HS-27A (cell line): ENCODE measurements around the gene PDIA2.
"Not testable (repeated sequence)": the region's sequence is repeated elsewhere in the genome, so short reads cannot be mapped to it uniquely, and the experiment has no call there.

Source experiments
- DNase-seq: peaks from one replicate; pipeline ENCODE4 v3.0.0-alpha.2; 2012; ENCODE audit warnings: low read depth, missing footprints

PDIA2 gene, protein sequence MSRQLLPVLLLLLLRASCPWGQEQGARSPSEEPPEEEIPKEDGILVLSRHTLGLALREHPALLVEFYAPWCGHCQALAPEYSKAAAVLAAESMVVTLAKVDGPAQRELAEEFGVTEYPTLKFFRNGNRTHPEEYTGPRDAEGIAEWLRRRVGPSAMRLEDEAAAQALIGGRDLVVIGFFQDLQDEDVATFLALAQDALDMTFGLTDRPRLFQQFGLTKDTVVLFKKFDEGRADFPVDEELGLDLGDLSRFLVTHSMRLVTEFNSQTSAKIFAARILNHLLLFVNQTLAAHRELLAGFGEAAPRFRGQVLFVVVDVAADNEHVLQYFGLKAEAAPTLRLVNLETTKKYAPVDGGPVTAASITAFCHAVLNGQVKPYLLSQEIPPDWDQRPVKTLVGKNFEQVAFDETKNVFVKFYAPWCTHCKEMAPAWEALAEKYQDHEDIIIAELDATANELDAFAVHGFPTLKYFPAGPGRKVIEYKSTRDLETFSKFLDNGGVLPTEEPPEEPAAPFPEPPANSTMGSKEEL

DNA sequence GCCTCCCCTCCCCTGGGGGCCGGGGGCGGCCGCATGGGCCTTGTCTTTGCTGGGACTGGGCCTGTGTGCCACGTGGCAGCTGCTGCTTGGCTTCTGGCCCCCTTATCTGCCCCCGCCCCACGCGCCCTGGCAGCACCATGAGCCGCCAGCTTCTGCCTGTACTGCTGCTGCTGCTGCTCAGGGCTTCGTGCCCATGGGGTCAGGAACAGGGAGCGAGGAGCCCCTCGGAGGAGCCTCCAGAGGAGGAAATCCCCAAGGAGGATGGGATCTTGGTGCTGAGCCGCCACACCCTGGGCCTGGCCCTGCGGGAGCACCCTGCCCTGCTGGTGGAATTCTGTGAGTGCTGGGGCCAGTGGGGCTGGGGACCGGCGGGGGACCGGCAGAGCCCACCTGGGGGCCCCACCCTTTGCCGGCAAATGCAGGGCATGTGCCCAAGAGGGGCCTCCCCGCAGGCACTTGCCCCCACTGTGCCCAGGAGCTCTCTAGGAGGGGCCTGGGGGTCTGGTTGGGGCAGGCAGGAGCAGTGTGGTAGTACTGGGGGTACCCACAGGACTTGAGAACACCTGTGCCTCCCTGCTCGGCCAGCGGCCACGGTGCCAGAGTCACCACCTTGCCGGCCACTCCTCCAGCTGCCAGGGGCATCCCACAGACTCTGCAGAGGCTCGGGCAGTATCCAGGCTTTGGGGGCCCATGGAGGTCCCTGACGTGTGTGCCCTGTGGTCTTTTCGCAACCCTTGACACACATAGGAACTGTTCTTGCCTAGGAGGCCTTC, at the start of gene PDIA2:
Gene PDIA2, plus strand, starts transcription at position 132 of the 773 bp plus-strand sequence. Its CDS starts 6 bp downstream, at position 138.
- DNase-seq = no peak

DNA sequence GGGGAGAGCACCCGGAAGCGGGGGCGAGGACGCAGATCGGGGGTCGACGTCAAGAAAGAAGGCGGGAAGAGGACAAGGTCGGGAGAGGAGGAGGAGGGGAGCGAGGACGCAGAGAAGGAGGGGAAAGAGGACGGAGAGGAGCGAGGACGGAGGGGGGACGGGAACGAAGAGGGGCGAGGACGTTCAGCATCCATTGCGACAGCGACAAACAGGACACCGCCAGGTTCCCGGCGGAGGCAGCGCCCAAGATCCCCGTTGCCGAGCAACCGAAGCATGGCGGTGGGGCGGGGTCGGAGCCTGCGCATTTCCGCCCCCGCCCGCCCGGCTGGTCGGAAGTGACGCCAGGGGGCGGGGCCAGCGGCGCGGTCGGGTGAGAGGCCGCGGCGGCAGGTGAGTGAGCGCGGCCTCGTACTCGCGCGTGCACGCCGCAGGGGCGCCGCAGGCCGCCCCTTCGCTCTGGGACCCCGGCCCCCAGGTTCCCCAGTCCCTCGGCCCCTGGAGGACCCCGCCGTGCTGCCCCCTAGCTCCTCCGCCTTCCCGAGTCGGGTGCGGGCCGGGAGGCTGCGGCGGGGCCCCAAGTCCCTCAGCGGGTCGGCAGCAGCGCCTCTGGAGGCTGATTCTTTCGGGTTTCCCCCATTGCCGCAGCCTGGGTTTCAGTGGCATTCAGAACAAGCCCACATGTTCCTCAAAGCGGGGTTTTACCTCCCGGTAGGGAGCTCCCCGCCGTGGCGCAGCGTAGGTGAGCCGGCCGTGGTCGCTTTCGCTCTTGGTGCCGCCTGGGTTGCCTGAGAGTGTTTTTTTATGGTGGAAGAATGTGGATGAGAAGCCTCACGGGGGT, 48.3 kb upstream of the PDIA2 start, which contains the start of gene FAM234A:
Gene FAM234A, plus strand, starts transcription at position 354 of the 838 bp plus-strand sequence. CDS start 19,593 bp downstream, outside the sequence.
- peak; percentile 58 for DNase-seq

DNA sequence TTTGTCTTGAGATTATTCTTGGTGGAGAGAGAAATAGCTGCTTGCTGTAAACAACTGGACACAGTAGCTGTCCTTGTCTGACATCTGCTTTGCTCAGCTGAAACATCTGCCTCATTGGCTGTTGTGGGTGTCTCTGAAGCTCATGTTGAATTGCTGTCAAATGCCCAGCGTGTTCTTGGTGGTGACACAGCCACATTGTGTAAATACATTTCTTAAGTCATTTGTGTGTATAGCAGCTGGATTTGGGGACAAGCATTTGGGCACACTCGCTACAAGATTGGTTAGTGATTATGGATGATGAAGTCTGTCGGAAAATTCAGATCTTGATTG, 43.1 kb upstream of the PDIA2 start:
- DNase-seq = no peak

DNA sequence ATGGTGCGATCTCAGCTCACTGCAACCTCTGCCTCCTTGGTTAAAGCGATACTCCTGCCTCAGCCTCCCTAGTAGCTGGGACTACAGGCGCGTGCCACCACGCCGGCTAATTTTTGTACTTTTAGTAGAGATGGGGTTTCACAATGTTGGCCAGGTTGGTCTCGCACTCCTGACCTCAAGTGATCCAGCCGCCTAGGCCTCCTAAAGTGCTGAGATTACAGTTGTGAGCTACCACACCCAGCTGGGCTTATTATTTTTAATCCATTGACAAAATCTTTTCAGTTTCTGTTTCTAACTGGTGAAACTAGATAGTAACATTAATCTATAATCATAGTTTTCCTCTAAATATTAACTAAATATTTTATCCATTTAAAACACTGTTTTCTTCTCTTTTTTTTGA, 42.4 kb upstream of the PDIA2 start:
- DNase-seq = no peak

DNA sequence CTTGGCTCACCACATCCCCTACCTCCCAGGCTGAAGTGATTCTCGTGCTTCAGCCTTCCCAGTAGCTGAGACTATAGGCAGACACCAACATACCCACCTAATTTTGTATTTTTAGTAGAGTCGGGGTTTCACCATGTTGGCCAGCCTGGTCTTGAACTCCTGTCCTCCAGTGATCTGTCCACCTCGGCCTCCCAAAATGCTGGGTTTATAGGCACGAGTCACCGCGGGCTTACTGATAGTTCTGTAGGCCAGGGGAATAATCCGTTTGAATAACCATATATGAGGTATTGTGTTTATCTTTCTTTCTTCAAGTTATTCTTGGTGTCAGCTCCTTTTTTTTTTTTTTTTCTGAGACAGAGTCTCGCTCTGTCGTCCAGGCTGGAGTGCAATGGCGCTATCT, 40.7 kb upstream of the PDIA2 start:
- no peak for DNase-seq

DNA sequence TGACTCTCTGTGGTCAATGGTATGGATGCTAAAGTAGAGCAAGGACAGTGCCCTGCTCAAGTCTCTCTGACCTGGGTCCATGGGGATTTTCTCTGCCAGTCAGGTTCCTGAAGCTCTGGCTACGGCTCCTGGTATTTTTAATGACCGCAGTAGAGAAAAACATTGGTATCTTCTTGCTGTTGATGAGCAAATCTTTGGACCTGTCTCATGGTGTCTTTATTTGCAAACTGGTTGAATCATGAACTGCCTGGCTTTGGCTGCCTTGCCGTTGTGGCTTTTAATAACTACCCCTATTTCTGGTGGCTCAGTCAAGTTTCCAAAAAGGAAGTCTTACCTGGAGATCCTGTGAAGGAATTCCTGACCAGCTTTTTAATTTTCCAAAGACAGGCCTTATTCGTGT, 39.6 kb upstream of the PDIA2 start:
- no peak for DNase-seq

DNA sequence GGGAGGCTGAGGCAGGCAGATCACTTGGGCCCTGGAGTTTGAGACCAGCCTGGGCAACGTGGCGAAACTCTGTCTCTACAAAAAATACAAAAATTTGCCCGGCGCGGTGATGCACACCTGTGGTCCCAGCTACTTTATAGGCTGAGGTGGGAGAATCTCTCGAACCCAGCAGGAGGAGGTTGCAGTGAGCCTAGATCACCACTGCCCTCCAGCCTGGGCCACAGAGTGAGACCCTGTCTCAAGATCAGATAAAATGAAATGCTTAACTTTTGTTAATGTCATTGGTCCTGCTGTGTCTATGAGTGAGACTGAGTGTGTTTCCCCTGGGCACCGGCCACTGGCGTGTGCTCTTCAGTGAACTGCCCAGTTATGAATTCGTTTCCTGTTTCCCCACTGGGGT, 37.9 kb upstream of the PDIA2 start:
- no peak for DNase-seq

DNA sequence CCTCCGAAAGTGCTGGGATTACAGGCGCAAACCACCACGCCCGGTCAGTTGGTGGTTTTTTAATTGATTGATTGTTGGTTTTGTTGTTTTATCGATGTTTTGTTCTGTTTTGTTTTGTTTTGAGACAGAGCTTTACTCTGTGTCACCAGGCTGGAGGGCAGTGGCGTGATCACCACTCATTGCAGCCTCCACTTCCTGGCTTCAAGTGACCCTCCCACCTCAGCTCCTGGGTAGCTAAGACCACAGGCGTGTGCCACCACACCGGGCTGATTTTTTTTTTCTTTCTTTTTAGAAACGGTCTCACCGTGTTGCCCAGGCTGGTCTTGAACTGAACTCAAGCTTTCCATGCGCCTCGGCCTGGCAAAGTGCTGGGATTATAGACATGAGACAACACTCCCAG, 35.9 kb upstream of the PDIA2 start:
- DNase-seq = no peak

DNA sequence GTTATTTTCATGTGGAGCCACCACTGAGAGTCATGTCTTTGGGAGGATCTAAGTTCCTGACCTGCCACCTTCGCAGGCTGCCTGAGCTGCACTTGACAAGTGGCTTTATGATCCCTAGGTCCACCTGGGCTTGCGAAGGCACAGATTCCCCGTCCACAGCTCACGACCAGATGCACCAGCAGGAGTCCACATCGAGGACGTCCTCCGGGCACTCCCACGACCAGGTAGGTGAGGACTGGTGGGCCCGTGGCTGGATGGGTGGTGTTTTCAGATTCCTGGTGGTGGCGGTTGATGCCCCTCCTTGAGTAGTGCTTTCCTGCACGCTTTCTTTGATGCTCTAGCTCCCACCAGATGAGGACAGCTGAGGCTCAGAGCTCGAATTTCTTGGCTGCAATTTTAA, 33.5 kb upstream of the PDIA2 start:
- DNase-seq = no peak

DNA sequence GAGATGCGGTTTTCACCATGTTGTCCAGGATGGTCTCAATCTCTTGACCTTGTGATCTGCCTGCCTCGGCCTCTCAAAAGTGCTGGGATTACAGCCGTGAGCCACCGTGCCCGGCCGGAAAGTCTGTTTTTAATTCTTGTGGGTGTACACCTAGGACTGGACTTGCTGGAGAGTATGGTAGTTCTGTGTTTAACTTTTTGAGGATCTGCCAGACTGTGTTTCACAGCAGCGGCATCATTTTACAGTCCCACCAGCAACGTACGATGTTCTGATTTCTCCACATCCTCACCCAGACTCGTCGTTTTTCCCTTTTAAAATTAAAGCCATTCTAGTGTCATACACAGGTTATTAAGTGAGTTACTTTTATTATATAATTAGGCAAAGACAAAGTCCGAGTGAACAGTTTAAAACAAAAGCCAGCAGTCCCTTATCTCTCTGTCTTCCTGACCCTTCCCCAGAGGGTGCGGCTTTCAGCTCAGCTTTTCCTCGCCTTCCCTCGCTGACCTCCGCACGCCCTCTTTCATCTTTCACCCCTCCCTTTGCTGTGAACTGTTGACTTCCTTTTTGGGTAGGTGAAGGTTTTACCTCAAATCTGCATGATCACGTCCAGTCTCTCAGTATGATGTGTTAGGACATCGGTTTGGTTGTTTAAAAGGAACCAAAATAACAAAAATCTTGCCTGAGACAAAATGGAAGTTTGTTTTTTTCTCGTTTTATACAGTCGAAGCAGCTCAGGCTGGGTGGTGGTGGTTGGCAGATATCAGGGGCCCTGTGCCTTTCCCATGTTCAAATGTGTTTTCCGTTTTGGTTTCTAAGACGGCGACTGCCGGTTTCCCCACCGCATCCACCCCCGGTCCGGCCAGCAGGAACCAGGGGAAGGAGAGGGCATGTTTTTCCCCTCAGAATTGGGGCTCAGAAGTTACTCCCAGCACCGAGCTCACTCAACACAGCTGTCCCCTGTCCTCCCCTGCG, 30.3 kb upstream of the PDIA2 start:
- no peak for DNase-seq

DNA sequence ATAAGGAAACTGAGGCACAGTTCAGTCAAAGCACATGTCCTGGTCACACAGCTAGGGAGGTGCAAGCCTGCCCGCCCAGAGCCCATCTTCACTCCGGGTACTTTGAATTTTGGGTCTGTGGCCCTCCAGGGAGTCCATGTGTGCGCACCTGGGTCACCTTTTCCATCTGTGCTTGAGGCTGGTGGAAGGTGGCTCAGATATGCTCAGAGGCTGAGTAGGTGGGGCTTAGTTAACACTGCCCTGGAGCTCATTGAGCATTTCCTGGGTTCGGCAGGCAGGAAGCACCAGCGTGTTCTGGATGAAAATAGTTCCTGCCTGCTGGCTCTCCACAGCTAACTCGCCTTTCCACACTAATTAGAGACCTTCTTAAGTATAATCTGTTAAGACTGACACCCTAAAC, 29.1 kb upstream of the PDIA2 start:
- DNase-seq = no peak

DNA sequence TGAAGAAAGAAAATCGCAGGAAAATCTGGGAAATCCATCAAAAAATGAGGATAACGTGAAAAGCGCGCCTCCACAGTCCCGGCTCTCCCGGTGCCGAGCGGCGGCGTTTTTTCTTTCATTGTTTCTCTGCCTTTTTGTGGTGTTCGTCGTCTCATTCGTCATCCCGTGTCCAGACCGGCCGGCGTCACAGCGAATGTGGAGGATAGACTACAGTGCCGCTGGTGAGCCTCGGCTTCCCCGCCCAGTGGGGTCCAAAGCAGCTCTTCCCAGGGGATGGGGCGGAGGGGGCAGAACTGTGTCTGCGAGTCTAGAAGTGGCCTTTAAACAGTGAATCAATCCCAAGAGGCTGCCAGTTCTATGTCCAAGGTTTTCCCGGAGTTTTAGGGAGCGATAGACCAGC, 28.5 kb upstream of the PDIA2 start:
- DNase-seq = no peak

DNA sequence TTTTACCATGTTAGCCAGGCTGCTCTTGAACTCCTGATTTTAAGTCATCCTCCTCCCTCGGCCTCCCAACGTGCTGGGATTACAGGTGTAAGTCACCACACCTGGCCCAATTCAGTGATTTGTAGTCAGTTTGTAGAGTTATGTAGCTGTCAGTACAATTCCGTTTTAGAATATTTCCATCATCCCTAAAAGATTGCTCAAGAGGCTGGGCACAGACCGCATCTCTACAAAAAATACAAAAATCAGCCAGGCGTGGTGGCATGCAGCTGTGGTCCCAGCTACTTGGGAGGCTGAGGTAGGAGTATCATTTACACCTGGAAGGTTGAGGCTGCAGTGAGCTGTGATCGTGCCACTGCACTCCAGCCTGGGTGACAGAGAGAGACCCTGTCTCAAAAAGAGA, 27.8 kb upstream of the PDIA2 start:
- DNase-seq = no peak

DNA sequence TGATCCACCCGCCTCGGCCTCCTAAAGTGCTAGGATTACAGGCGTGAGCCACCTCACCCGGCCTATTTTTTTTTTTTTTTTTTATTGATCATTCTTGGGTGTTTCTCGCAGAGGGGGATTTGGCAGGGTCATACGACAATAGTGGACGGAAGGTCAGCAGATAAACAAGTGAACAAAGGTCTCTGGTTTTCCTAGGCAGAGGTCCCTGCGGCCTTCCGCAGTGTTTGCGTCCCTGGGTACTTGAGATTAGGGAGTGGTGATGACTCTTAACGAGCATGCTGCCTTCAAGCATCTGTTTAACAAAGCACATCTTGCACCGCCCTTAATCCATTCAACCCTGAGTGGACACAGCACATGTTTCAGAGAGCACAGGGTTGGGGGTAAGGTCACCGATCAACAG, 24.9 kb upstream of the PDIA2 start:
- not testable (repeated sequence) for DNase-seq

DNA sequence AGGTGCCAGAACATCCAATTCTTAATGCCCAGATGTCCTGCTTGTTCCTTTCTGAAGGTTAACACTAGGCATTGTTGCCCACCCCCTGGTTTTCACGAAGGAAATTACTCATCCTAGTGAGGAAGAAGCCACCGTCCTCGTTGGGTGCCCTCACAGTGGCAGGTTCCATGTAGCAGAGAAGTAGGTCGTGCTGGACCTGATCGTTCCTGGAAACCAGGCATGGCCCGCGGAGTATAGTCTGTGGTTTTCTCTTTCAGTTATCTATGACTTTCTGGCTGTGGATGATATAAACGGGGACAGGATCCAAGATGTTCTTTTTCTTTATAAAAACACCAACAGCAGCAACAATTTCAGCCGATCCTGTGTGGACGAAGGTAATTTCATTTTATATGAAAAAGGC, 23.7 kb upstream of the PDIA2 start:
- no peak for DNase-seq

DNA sequence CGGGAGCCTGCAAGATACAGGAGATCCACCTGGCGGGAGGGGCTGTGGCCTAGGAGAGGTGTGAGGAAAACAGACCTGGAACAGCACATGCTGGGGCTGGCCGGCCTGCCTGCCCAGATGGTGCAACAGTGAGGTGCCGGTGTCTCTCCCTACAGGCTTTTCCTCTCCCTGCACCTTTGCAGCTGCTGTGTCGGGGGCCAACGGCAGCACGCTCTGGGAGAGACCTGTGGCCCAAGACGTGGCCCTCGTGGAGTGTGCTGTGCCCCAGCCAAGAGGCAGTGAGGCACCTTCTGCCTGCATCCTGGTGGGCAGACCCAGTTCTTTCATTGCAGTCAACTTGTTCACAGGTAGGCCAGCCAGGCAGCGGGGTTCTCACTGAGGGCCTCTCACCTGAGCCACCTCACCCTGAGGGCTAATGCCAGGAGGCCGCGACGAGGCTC, 23.1 kb upstream of the PDIA2 start:
- no peak for DNase-seq

DNA sequence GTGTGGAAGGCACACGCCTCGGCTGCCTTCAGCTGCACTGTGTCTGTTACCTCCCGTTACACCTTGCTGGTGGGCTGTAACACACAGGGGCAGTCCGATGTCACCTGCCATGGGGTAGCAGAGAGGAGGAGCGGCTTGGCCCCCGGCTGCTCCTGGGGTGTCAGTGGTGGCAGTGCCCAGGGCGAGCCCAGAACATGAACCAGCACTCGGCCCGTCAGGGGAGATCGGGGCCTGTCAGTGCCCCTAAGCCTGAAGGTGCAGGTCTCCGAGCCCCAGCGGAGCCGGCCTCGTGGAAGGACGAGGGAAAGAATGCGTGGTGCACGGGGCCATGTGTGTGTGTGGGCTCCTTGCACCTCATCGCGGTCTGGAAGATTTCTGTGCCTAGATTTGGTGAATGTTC, 22.6 kb upstream of the PDIA2 start:
- DNase-seq = no peak

DNA sequence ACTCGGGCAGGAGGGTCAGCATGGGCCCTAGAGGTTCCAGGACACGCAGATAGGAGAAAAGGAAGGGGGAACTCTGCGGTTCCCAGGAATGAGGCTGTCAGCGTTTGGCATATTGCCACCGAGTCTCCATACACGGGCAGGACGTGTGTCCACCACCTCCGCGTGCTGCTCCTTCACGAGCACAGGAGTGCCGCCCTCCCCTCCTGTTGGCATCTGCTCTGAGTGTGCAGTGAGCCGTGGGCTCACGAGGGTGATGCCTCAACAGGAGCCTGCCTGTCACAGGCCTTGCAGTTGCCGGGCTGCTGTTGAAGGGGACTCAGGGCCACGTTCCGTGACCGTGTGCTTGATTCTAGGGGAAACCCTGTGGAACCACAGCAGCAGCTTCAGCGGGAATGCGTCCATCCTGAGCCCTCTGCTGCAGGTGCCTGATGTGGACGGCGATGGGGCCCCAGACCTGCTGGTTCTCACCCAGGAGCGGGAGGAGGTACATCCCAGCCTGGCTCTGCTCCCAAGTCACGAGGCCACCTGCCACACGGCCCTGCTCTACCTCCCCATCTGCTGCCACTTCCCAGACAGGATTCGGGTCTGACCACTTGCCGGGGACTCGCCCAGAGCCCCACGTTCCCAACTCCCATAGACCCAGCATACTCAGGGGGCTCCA, 21.8 kb upstream of the PDIA2 start:
- no peak for DNase-seq

DNA sequence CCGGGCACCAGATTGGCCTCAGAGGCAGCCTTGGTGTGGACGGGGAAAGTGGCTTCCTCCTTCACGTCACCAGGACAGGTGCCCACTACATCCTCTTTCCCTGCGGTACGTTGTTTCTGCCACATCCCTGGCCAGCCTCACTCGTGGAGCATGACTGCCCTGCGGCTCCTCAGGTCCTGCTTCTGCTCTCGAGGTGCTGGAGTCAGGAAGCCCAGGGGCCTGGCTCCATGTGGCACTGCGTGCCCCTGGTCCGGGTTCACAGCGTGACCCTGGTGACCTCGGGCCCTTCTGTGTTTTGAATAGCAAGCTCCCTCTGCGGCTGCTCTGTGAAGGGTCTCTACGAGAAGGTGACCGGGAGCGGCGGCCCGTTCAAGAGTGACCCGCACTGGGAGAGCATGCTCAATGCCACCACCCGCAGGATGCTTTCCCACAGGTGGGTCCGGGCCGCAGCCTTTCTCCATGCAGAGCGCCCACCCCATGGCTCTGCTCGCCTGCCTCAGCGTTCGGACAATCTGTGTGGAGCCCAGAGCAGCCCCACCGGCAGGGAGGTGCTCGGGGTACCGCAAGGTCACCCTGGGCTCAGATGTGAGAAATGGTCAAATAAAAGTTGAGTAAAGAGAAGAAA, 20.7 kb upstream of the PDIA2 start:
- DNase-seq = no peak

DNA sequence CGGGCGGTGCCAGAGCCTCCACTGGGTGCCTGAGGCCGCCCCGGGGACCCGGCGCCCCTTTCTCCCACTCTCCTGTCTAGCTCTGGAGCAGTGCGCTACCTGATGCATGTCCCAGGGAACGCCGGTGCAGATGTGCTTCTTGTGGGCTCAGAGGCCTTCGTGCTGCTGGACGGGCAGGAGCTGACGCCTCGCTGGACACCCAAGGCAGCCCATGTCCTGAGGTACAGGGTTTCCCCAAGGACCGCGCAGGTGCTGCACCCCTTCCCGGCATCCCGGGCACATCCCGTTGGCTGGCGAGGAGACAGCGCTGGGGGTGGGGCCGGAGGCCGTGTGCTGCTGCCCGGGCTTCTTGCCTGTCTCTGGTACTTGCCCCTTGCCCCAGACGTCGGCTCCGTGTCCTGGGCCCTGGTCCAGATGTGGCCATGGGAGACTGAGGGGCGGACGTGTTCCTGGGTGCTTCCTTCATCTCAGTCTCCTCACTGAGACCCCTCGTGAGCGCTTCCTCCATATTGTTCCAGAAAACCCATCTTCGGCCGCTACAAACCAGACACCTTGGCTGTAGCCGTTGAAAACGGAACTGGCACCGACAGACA, 19.7 kb upstream of the PDIA2 start:
- no peak for DNase-seq
